HepG2 (cell line): ENCODE data around the gene ERBB3. TPM values are rescaled to one million over a fixed set of nuclear protein-coding genes. Genes with fewer than 3 reads are reported as not detected.

Source experiments
- AGO2 ChIP-seq: fragments of 200-400 bp; formaldehyde crosslinking; optimal IDR thresholded peaks from 2 replicates; pipeline ENCODE3; 2017; ENCODE audit warnings: mild to moderate bottlenecking, low read depth, low read length, moderate library complexity
- ARNTL ChIP-seq: sonication (generic); formaldehyde crosslinking; IDR thresholded peaks from 2 replicates; pipeline ENCODE4 v1.4.0; 2020; ENCODE audit warnings: mild to moderate bottlenecking, missing genetic modification reagents
- ATRX ChIP-seq: sonication (generic); formaldehyde crosslinking; IDR thresholded peaks from 2 replicates; pipeline ENCODE4 v1.4.0; 2020; ENCODE audit warnings: missing genetic modification reagents, borderline replicate concordance
- CBX5 ChIP-seq: sonication (generic); formaldehyde crosslinking; IDR thresholded peaks from 2 replicates; pipeline ENCODE4 v1.4.0; 2020; ENCODE audit warnings: missing genetic modification reagents, borderline replicate concordance
- CENPX ChIP-seq: sonication (generic); formaldehyde crosslinking; IDR thresholded peaks from 2 replicates; pipeline ENCODE4 v1.9.0; 2021; ENCODE audit warnings: mild to moderate bottlenecking, missing genetic modification reagents, moderate library complexity
- CHCHD3 ChIP-seq: sonication (generic); formaldehyde crosslinking; IDR thresholded peaks from 2 replicates; pipeline ENCODE4 v1.8.0; 2022; ENCODE audit warnings: mild to moderate bottlenecking, missing genetic modification reagents, moderate library complexity
- KDM2A ChIP-seq: sonication (generic); formaldehyde crosslinking; IDR thresholded peaks from 2 replicates; pipeline ENCODE4 v1.4.0; 2020; ENCODE audit warnings: low read depth, missing genetic modification reagents, borderline replicate concordance
- KLF16 ChIP-seq, 2 experiments: sonication (generic) in 1 of 2; formaldehyde crosslinking in 1 of 2; IDR thresholded peaks; 2 replicates each; pipeline versions ENCODE4 v1.6.1 to v1.8.0; 2016 to 2023; ENCODE audit warnings: missing genetic modification reagents in 2 of 2, missing compliant biosample characterization in 1 of 2
- LBX2 ChIP-seq: sonication (generic); formaldehyde crosslinking; IDR thresholded peaks from 2 replicates; pipeline ENCODE4 v1.5.0; 2020; ENCODE audit warnings: missing genetic modification reagents, mild to moderate bottlenecking, borderline replicate concordance
- MATR3 ChIP-seq: sonication (generic); formaldehyde crosslinking; IDR thresholded peaks from 2 replicates; pipeline ENCODE4 v1.4.0; 2020; ENCODE audit warnings: missing genetic modification reagents
- RAD21 ChIP-seq: fragments of 450-650 bp; formaldehyde crosslinking; IDR thresholded peaks from 2 replicates; pipeline ENCODE4 v1.5.0; 2020; ENCODE audit warnings: mild to moderate bottlenecking
- RFX1 ChIP-seq: fragments of 450-650 bp; IDR thresholded peaks from 2 replicates; pipeline ENCODE4 v1.6.1; 2017
- SNRNP70 ChIP-seq: fragments of 200-400 bp; formaldehyde crosslinking; IDR thresholded peaks from 2 replicates; pipeline ENCODE4 v1.6.1; 2017; ENCODE audit warnings: mild to moderate bottlenecking, low read depth, low read length, moderate library complexity
- SOX6 ChIP-seq, 2 experiments: fragments of 450-650 bp in 1 of 2; sonication (generic) in 1 of 2; formaldehyde crosslinking in 1 of 2; IDR thresholded peaks; 2 replicates each; pipeline versions ENCODE4 v1.4.0 to v1.6.1; 2017 to 2020; ENCODE audit warnings: antibody characterized with exemption in 1 of 2, mild to moderate bottlenecking in 1 of 2, missing genetic modification reagents in 1 of 2
- STAT5B ChIP-seq: sonication (generic); formaldehyde crosslinking; IDR thresholded peaks from 2 replicates; pipeline ENCODE4 v1.4.0; 2020; ENCODE audit warnings: missing genetic modification reagents
- ZHX2 ChIP-seq, 2 experiments: sonication (generic) in 1 of 2; formaldehyde crosslinking in 1 of 2; IDR thresholded peaks; 2 replicates each; pipeline versions ENCODE4 v1.6.1 to v1.9.0; 2014 to 2022; ENCODE audit warnings: antibody characterized with exemption in 1 of 2, borderline replicate concordance in 1 of 2, inconsistent platforms in 1 of 2, low read depth in 1 of 2, missing genetic modification reagents in 1 of 2
- ZNF251 ChIP-seq: sonication (generic); formaldehyde crosslinking; IDR thresholded peaks from 2 replicates; pipeline ENCODE4 v1.9.0; 2021; ENCODE audit warnings: mild to moderate bottlenecking, missing genetic modification reagents
- ZNF329 ChIP-seq: sonication (generic); formaldehyde crosslinking; IDR thresholded peaks from 2 replicates; pipeline ENCODE4 v1.9.0; 2021; ENCODE audit warnings: low read depth, mild to moderate bottlenecking, missing genetic modification reagents
- ZNF33A ChIP-seq: sonication (generic); formaldehyde crosslinking; IDR thresholded peaks from 2 replicates; pipeline ENCODE4 v1.5.1; 2020; ENCODE audit warnings: missing genetic modification reagents, mild to moderate bottlenecking, moderate library complexity, borderline replicate concordance
- ZNF343 ChIP-seq: sonication (generic); formaldehyde crosslinking; IDR thresholded peaks from 2 replicates; pipeline ENCODE4 v1.4.0; 2020; ENCODE audit warnings: mild to moderate bottlenecking, missing genetic modification reagents
- ZNF44 ChIP-seq: sonication (generic); formaldehyde crosslinking; IDR thresholded peaks from 2 replicates; pipeline ENCODE4 v1.5.1; 2020; ENCODE audit warnings: mild to moderate bottlenecking, missing genetic modification reagents
- ZNF547 ChIP-seq: sonication (generic); formaldehyde crosslinking; IDR thresholded peaks from 2 replicates; pipeline ENCODE4 v1.5.1; 2020; ENCODE audit warnings: mild to moderate bottlenecking, missing genetic modification reagents
- ZNF775 ChIP-seq: sonication (generic); formaldehyde crosslinking; IDR thresholded peaks from 2 replicates; pipeline ENCODE4 v1.4.0; 2020; ENCODE audit warnings: missing genetic modification reagents, mild to moderate bottlenecking, moderate library complexity, borderline replicate concordance
- polyA plus RNA-seq, 8 experiments: library from polyadenylated mRNA; depleted of rRNA in 3 of 8; stranded (reverse) in 7 of 8; unstranded in 1 of 8; fragments of >200 nt; fragmentation: Illumina TruSeq in 4 of 8; extraction: Trizol in 4 of 8; gene quantifications; 2 replicates each; pipeline versions ENCODE4 v1.2.1 to v1.2.3, GENCODE V29; 2011 to 2016; ENCODE audit warnings: low read depth in 4 of 8, missing spikeins in 1 of 8, mixed read lengths in 1 of 8; ENCODE audit not compliant: insufficient read depth in 1 of 8
- total RNA-seq, 5 experiments: library from RNA; depleted of rRNA; stranded (reverse); fragments of >200 nt; fragmentation: Illumina TruSeq; extraction: Trizol; gene quantifications; 2 replicates each; pipeline ENCODE4 v1.2.3, GENCODE V29; 2016; ENCODE audit warnings: low read depth in 1 of 5

Gene ERBB3
- total and polyA plus RNA-seq, 2 of the 13 experiments (the other 11 are each of a cell fraction or from before 2014, with no cell fraction given) = 93.6 to 358 TPM

- TF ChIP-seq ZNF33A (CRISPR knock-in tag) (no peak), MATR3 (CRISPR knock-in tag) (no peak), ZNF547 (no peak; the same call in 1 of the 2 replicates), ATRX (CRISPR knock-in tag) (no peak), ZNF329 (CRISPR knock-in tag) (peak; percentile 78; the same call in 1 of the 2 replicates), AGO2 (peak; percentile 51), KLF16 (CRISPR knock-in tag; IDR thresholded peaks at IDR 0.05) (peak in 1 of 2 experiments; percentile 90; a peak in 2 of 4 replicates), SNRNP70 (no peak), RFX1 (no peak), CENPX (CRISPR knock-in tag) (no peak), LBX2 (0 out of 2 replicates have a peak, but pooled peaks have one; percentile 5), CHCHD3 (CRISPR knock-in tag) (no peak), RAD21 (CRISPR knock-in tag) (peak; percentile 15; the same call in 1 of the 2 replicates), CBX5 (CRISPR knock-in tag) (peak; percentile 98; the same call in 1 of the 2 replicates), SOX6 (IDR thresholded peaks at IDR 0.05) (no peak), SOX6 (CRISPR knock-in tag; IDR thresholded peaks at IDR 0.05) (peak; percentile 96), ARNTL (CRISPR knock-in tag) (peak; percentile 98), ZNF44 (CRISPR knock-in tag) (peak; percentile 92), KDM2A (CRISPR knock-in tag) (peak; percentile 44; the same call in 1 of the 2 replicates), STAT5B (CRISPR knock-in tag) (0 out of 2 replicates have a peak, but pooled peaks have one; percentile 72), ZNF343 (peak; percentile 98), ZNF775 (CRISPR knock-in tag) (peak; percentile 48; the same call in 1 of the 2 replicates), ZNF251 (CRISPR knock-in tag) (0 out of 2 replicates have a peak, but pooled peaks have one; percentile 81), ZHX2 (IDR thresholded peaks at IDR 0.05; ENCODE audit: low read depth) (peak; percentile 68), ZHX2 (CRISPR knock-in tag; IDR thresholded peaks at IDR 0.05; ENCODE audit: borderline replicate concordance) (no peak)
These were observed 1.7 kb downstream of the ERBB3 start (continued) for GRCh38 chr12:56081393-56082347.
